Activated CD8-positive, alpha-beta T cell treated with anti-CD3 and anti-CD28 coated beads, Interleukin-2, amount 10 ng/mL, durations not matched to agents 7 days and 5 days (primary cell): Measurements from ENCODE around the gene SH3RF3. TPM values are rescaled to one million over a fixed set of nuclear protein-coding genes. Genes with fewer than 3 reads are reported as not detected.

Experiments used
- ATAC-seq: fragments of 150-1000 bp; cut with Tn5 transposase; one replicate; pipeline ENCODE4 v1.10.0; 2021; ENCODE audit warnings: moderate library complexity
- CTCF ChIA-PET: fragments of 350-600 bp; sonication (Branson Sonifier 250); formaldehyde crosslinking; loops from one replicate; lab custom pipeline; 2021; ENCODE audit warnings: antibody characterized with exemption; lab: Charles Lee
- POLR2A ChIA-PET: fragments of 350-600 bp; sonication (Branson Sonifier 250); formaldehyde crosslinking; loops from one replicate; lab custom pipeline; 2021; ENCODE audit warnings: antibody characterized with exemption; lab: Charles Lee
- DNase-seq: peaks from one replicate; pipeline ENCODE4 v3.0.0-alpha.2; 2020
- H3K27ac Mint-ChIP-seq: one replicate; pipeline ENCODE4 v1.8.0; 2021; ENCODE audit warnings: mild to moderate bottlenecking, mixed read lengths
- H3K27me3 Mint-ChIP-seq: one replicate; pipeline ENCODE4 v1.8.0; 2021; ENCODE audit warnings: low read depth, mixed read lengths
- H3K36me3 Mint-ChIP-seq: one replicate; pipeline ENCODE4 v1.8.0; 2021; ENCODE audit warnings: low read depth, mixed read lengths
- H3K4me1 Mint-ChIP-seq: one replicate; pipeline ENCODE4 v1.8.0; 2021; ENCODE audit warnings: low read depth, mixed read lengths
- H3K4me3 Mint-ChIP-seq: one replicate; pipeline ENCODE4 v1.8.0; 2021; ENCODE audit warnings: mild to moderate bottlenecking, mixed read lengths
- H3K9me3 Mint-ChIP-seq: one replicate; pipeline ENCODE4 v1.8.0; 2022; ENCODE audit warnings: mixed read lengths; ENCODE audit not compliant: insufficient read depth
- total RNA-seq, 2 experiments: library from RNA; stranded (reverse); gene quantifications; one replicate each; pipeline ENCODE4 v1.2.3, GENCODE V29; 2021

The SH3RF3 gene
- total RNA-seq, 2 experiments from 2014 or later: 0.10 TPM; not detected in 1

- POLR2A ChIA-PET: no interaction called here
- ATAC-seq (no peak), DNase-seq (no peak)
- Mint-ChIP-seq H3K9me3 (no peaks in the 10 kb centered on the region), H3K27me3 (no peaks in the 10 kb centered on the region), H3K4me3 (no peak overlapping the region), H3K27ac (no peak overlapping the region), H3K36me3 (no peaks in the 10 kb centered on the region), H3K4me1 (no peaks in the 10 kb centered on the region)
- CTCF ChIA-PET: no interaction called here
Measured at GRCh38 chr2:109306190-109306589, 177.2 kb downstream of the SH3RF3 start.

- peaks cover 1% of the 10 kb centered on the region for H3K27me3 Mint-ChIP-seq
- H3K4me3 Mint-ChIP-seq: no peak overlapping the region
- no peak for ATAC-seq
Measured at GRCh38 chr2:109311771-109312170, 182.8 kb downstream of the SH3RF3 start.

GRCh38 chr2:109312902-109313301 is 183.9 kb downstream of the SH3RF3 start:
- Mint-ChIP-seq H3K9me3 (no peaks in the 10 kb centered on the region), H3K36me3 (no peaks in the 10 kb centered on the region), H3K4me3 (no peak overlapping the region), H3K4me1 (no peaks in the 10 kb centered on the region), H3K27ac (no peak overlapping the region), H3K27me3 (peaks cover 1% of the 10 kb centered on the region)
- ChIA-PET CTCF (interaction anchor here (1.5 kb wide), 1 partner anchor 23 kb away, joined by 4 read pairs; no protein-coding TSS in a partner anchor), POLR2A (no interaction called here)
- DNase-seq (no peak), ATAC-seq (no peak)

More at GRCh38 chr2:109311771-109312170, 182.8 kb downstream of the SH3RF3 start:
- H3K9me3 Mint-ChIP-seq: no peaks in the 10 kb centered on the region
- no peaks in the 10 kb centered on the region for H3K4me1 Mint-ChIP-seq
- CTCF ChIA-PET: no interaction called here
- no peaks in the 10 kb centered on the region for H3K36me3 Mint-ChIP-seq
- no peak overlapping the region for H3K27ac Mint-ChIP-seq
- DNase-seq: no peak
- POLR2A ChIA-PET: no interaction called here

GRCh38 chr2:109313343-109313742 is 184.3 kb downstream of the SH3RF3 start:
- Mint-ChIP-seq H3K4me1 (no peaks in the 10 kb centered on the region), H3K27me3 (peaks cover 1% of the 10 kb centered on the region), H3K27ac (no peak overlapping the region), H3K36me3 (no peaks in the 10 kb centered on the region), H3K9me3 (no peaks in the 10 kb centered on the region), H3K4me3 (no peak overlapping the region)
- ATAC-seq: no peak
- ChIA-PET CTCF (interaction anchor here (1.5 kb wide), 1 partner anchor 22 kb away, joined by 4 read pairs; no protein-coding TSS in a partner anchor), POLR2A (no interaction called here)
- DNase-seq: no peak

- no peaks in the 10 kb centered on the region for H3K36me3 Mint-ChIP-seq
- POLR2A ChIA-PET: no interaction called here
- H3K27me3 Mint-ChIP-seq: peaks cover 5% of the 10 kb centered on the region
- no peak overlapping the region for H3K4me3 Mint-ChIP-seq
- H3K27ac Mint-ChIP-seq: no peak overlapping the region
- no peak for ATAC-seq
- DNase-seq: no peak
- no peaks in the 10 kb centered on the region for H3K9me3 Mint-ChIP-seq
- CTCF ChIA-PET: no interaction called here
- H3K4me1 Mint-ChIP-seq: peaks cover 18% of the 10 kb centered on the region
Measured at GRCh38 chr2:109316091-109316490, 187.1 kb downstream of the SH3RF3 start.

- CTCF ChIA-PET: no interaction called here
- POLR2A ChIA-PET: no interaction called here
- ATAC-seq (no peak), DNase-seq (no peak)
- no peak overlapping the region for H3K27ac Mint-ChIP-seq
- H3K4me3 Mint-ChIP-seq: no peak overlapping the region
- H3K36me3 Mint-ChIP-seq: no peaks in the 10 kb centered on the region
- no peaks in the 10 kb centered on the region for H3K9me3 Mint-ChIP-seq
- peaks cover 18% of the 10 kb centered on the region for H3K4me1 Mint-ChIP-seq
- peaks cover 13% of the 10 kb centered on the region for H3K27me3 Mint-ChIP-seq
Measured at GRCh38 chr2:109317471-109318095, 188.6 kb downstream of the SH3RF3 start.

- ATAC-seq (no peak), DNase-seq (no peak)
- Mint-ChIP-seq H3K27me3 (peaks cover 13% of the 10 kb centered on the region), H3K4me1 (peaks cover 18% of the 10 kb centered on the region), H3K27ac (no peak overlapping the region), H3K36me3 (no peaks in the 10 kb centered on the region), H3K4me3 (no peak overlapping the region), H3K9me3 (no peaks in the 10 kb centered on the region)
- ChIA-PET CTCF (interaction anchor here (0.9 kb wide), 1 partner anchor 14 kb away, joined by 3 read pairs; no protein-coding TSS in a partner anchor), POLR2A (no interaction called here)
Measured at GRCh38 chr2:109318150-109318948, 189.3 kb downstream of the SH3RF3 start.

- ChIA-PET POLR2A (no interaction called here), CTCF (interaction anchor here (0.9 kb wide), 1 partner anchor 13 kb away, joined by 3 read pairs; no protein-coding TSS in a partner anchor)
- Mint-ChIP-seq H3K4me3 (no peak overlapping the region), H3K9me3 (no peaks in the 10 kb centered on the region), H3K27ac (no peak overlapping the region), H3K36me3 (no peaks in the 10 kb centered on the region), H3K4me1 (peaks cover 18% of the 10 kb centered on the region), H3K27me3 (peaks cover 16% of the 10 kb centered on the region)
- DNase-seq: no peak
- ATAC-seq: no peak
Measured at GRCh38 chr2:109318949-109319342, 189.9 kb downstream of the SH3RF3 start.

GRCh38 chr2:109320195-109320922 is 191.4 kb downstream of the SH3RF3 start:
- peak; percentile 27 for ATAC-seq
- H3K9me3 Mint-ChIP-seq: no peaks in the 10 kb centered on the region
- peaks cover 18% of the 10 kb centered on the region for H3K4me1 Mint-ChIP-seq
- ChIA-PET CTCF (interaction anchor here (0.7 kb wide), 1 partner anchor 902 kb away, joined by 3 read pairs; no protein-coding TSS in a partner anchor), POLR2A (no interaction called here)
- no peak overlapping the region for H3K4me3 Mint-ChIP-seq
- H3K27me3 Mint-ChIP-seq: peaks cover 16% of the 10 kb centered on the region
- H3K27ac Mint-ChIP-seq: no peak overlapping the region
- peak; percentile 30 for DNase-seq
- H3K36me3 Mint-ChIP-seq: no peaks in the 10 kb centered on the region

- Mint-ChIP-seq H3K27me3 (peaks cover 19% of the 10 kb centered on the region), H3K4me1 (peaks cover 18% of the 10 kb centered on the region), H3K4me3 (no peak overlapping the region), H3K27ac (no peak overlapping the region), H3K36me3 (no peaks in the 10 kb centered on the region), H3K9me3 (no peaks in the 10 kb centered on the region)
- DNase-seq (no peak), ATAC-seq (no peak)
- CTCF ChIA-PET: no interaction called here
- POLR2A ChIA-PET: no interaction called here
Measured at GRCh38 chr2:109321570-109321969, 192.6 kb downstream of the SH3RF3 start.

GRCh38 chr2:109322111-109322510 is 193.1 kb downstream of the SH3RF3 start:
- H3K4me3 Mint-ChIP-seq: no peak overlapping the region
- ChIA-PET POLR2A (no interaction called here), CTCF (no interaction called here)
- H3K27ac Mint-ChIP-seq: no peak overlapping the region
- peaks cover 18% of the 10 kb centered on the region for H3K4me1 Mint-ChIP-seq
- ATAC-seq (no peak), DNase-seq (no peak)
- no peaks in the 10 kb centered on the region for H3K9me3 Mint-ChIP-seq
- H3K36me3 Mint-ChIP-seq: no peaks in the 10 kb centered on the region
- peaks cover 19% of the 10 kb centered on the region for H3K27me3 Mint-ChIP-seq
